Subcutaneous adipose tissue (tissue), 4 donors: ENCODE results near the gene CYTL1. TPM values are rescaled to one million over a fixed set of nuclear protein-coding genes. Genes with fewer than 3 reads are reported as not detected.

Source experiments
- total RNA-seq, 4 donors: library from RNA; depleted of rRNA; stranded (reverse); fragments of >200 nt; gene quantifications; one replicate each; pipeline ENCODE4 v1.1.0, GENCODE V29; 2016
- TF ChIP-seq, protein P1 (sequence below): fragments of 450-650 bp; IDR thresholded peaks from one replicate; pipeline ENCODE4 v1.5.1; 2016; ENCODE audit warnings: low read depth, mild to moderate bottlenecking, control low read depth, antibody characterized with exemption, moderate library complexity

CYTL1 gene
- total RNA-seq, 4 donors from 2014 or later: 0.98 to 2.4 (median 1.2) TPM; not detected in 1

DNA sequence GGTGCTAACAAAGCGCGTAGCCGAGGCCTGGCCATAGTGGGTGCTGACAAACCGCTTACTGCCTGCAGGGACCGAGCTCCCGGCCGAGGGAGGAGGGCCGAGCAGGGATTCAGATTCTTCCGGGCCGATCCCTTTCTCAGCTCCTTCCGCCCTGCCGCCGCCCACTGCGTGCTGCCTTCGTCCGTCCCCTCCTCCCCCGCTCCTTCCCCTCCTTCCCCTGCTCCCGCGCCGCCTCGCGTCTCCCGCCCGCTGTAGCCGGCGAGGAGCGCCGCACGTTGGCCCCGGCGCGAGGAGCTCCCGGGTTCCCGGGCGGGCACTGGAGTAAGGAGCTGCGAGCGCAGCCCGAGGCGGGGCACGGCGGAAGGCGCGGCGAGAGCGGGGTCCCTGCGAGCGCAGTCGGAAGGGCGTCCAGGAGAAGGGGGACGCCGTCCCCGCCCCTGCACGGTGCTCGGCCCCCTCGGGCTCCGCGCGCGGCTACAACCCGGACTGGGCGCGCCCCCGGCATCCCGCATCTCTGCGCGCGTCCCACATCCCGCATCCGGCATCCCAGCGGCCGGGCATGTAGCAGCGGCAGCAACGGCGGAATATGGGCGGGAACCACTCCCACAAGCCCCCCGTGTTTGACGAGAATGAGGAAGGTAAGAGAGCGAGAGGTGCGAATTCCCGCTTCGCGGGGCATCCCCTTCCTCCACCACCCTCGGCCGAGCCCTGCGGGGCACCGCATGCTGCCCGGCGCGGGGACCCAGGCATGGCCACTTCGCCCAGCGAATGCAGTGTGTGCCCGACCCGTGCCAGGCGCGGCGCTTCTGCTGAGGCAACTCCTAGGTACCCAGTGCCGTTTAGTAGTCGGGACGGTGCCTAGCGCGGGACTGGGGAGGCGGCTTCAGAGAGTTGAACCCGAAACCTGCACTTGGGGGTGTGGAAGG, 32.3 kb upstream of the CYTL1 start, which contains the start of gene STK32B:
TSS of gene STK32B (plus strand) at position 203 of the 926 bp plus-strand sequence.
- TF ChIP-seq, protein P1, sequence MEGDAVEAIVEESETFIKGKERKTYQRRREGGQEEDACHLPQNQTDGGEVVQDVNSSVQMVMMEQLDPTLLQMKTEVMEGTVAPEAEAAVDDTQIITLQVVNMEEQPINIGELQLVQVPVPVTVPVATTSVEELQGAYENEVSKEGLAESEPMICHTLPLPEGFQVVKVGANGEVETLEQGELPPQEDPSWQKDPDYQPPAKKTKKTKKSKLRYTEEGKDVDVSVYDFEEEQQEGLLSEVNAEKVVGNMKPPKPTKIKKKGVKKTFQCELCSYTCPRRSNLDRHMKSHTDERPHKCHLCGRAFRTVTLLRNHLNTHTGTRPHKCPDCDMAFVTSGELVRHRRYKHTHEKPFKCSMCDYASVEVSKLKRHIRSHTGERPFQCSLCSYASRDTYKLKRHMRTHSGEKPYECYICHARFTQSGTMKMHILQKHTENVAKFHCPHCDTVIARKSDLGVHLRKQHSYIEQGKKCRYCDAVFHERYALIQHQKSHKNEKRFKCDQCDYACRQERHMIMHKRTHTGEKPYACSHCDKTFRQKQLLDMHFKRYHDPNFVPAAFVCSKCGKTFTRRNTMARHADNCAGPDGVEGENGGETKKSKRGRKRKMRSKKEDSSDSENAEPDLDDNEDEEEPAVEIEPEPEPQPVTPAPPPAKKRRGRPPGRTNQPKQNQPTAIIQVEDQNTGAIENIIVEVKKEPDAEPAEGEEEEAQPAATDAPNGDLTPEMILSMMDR: no peak

DNA sequence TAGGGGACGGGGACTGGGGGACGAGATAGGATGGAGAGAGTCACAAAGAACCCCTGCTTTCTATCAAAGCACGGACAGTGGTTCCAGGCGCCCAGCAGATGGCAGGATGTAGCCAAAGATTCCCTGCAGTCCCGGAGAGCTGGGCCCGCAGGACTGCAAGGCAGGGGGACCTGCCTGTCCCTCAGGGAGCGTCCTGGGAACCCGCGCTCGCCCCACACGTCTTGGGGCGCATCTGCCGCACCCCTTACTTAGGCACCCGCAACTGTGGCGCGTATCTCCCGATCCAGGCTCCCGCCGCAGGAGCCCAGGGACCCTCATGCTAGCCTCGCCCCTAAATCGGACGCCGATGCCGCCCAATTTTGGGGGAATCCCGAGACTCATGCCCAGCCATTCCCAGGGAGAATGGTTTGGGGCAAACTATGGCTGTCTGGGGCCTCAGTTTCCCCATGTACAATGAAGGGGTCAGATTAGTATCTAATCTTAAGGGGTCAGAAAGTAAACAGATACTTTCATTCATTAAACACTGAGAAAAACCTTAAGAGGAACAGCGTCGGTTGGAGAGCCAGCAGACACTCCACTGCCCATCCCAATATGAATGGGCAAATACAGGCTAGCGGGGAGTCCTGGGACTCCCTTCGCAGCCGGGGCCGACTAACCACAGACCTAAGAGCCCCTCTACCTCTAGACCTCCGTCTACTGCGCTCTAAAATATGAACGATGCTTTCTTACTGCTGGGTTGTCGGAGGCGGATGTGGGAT, 31.4 kb upstream of the CYTL1 start:
- TF ChIP-seq, protein P1: no peak

- TF ChIP-seq, protein P1: no peak
Observed at GRCh38 chr4:5048721-5049120, 29.5 kb upstream of the CYTL1 start.

DNA sequence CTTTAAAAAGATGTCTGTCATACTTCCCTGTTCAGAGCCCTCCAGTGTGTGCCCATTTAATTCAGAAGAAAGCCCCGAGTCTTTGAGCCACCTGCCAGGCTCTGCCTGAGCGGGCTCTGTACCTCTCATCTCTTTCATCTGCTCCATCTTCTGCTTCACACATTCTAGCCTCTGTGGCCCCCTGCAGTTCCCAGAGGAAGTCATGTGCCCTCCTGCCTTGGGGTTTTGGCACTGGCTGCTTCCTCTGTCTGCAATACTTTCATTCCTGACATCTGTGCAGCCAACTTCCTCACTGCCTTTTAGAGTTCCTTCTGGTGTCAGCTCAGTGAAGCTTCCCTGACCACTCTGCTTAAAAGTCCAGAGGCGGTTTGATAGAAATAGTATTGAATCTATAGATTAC, 25.8 kb upstream of the CYTL1 start:
- TF ChIP-seq, protein P1: no peak

DNA sequence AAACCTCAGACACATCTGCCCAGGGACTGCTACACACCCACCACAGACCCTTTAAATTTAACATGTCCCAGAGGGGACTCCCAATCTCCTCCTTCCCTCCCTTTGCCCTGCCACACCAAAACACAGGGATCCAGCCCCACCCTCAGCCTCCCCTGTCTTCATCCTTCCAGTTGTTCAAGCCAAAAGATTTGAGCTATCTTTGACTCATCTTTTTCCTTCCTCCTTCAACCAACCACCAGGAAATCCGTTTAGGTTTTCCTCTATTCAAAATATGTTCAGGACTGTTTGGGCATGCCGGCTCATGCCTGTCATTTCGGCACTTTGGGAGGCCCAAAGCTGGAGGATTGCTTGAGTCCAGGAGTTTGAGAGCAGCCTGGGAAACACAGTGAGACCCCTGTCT, 25.1 kb upstream of the CYTL1 start:
- TF ChIP-seq, protein P1: no peak

GRCh38 chr4:5043579-5043978, 24.3 kb upstream of the CYTL1 start:
- TF ChIP-seq, protein P1: no peak

GRCh38 chr4:5041699-5042098, 22.4 kb upstream of the CYTL1 start:
- TF ChIP-seq, protein P1: no peak
